Loucy (cell line): ENCODE data around the gene OR6C68.

Source experiments
- EZH2phosphoT487 ChIP-seq: fragments of 200-600 bp; IDR thresholded peaks from 2 replicates; pipeline ENCODE4 v1.6.1; 2018; ENCODE audit warnings: antibody characterized with exemption, mild to moderate bottlenecking, moderate library complexity, borderline replicate concordance
- TF ChIP-seq, protein P1 (sequence below): fragments of 200-600 bp; sonication (generic); conservative IDR thresholded peaks from 2 replicates; pipeline ENCODE4 v1.5.1; 2014; ENCODE audit warnings: mild to moderate bottlenecking, antibody characterized with exemption, low read length

DNA sequence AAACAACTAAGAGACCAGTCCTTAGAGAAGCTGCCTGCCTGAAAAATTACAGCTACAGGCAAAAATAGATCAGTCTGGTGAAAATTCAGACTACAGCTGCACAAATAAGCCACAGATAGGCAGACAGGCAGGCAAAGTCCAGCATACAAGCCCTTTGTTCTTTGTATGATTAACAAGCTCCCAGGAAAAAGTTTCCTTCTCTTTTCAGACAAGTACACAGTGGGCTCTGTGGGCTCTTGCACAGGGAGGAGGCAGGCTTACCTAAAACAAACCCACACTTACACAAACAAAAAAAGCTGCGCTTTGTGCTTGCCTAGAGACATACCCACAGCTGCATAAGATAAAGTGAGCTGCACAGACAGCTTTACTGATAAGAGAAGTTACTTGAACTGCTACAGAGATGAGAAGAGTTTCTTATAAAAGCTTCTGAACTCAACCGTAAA is 7.7 kb downstream of the OR6C68 start:
- TF ChIP-seq, protein P1, sequence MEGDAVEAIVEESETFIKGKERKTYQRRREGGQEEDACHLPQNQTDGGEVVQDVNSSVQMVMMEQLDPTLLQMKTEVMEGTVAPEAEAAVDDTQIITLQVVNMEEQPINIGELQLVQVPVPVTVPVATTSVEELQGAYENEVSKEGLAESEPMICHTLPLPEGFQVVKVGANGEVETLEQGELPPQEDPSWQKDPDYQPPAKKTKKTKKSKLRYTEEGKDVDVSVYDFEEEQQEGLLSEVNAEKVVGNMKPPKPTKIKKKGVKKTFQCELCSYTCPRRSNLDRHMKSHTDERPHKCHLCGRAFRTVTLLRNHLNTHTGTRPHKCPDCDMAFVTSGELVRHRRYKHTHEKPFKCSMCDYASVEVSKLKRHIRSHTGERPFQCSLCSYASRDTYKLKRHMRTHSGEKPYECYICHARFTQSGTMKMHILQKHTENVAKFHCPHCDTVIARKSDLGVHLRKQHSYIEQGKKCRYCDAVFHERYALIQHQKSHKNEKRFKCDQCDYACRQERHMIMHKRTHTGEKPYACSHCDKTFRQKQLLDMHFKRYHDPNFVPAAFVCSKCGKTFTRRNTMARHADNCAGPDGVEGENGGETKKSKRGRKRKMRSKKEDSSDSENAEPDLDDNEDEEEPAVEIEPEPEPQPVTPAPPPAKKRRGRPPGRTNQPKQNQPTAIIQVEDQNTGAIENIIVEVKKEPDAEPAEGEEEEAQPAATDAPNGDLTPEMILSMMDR: no peak
- no peak for TF ChIP-seq EZH2phosphoT487
